Natural killer cell (primary cell): ENCODE measurements around the gene SMAD4. TPM values are rescaled to one million over a fixed set of nuclear protein-coding genes. Genes with fewer than 3 reads are reported as not detected.

Experiments
- ATAC-seq, 3 donors: fragments of 150-1000 bp in 2 of 3; fragments of 200-7000 bp in 1 of 3; cut with Tn5 transposase; 1 replicate in 1 of 3; 2 replicates in 2 of 3; pipeline ENCODE4 v1.10.0; 2021; ENCODE audit warnings: mild to moderate bottlenecking in 2 of 3, moderate library complexity in 2 of 3
- DNase-seq, 2 donors: peaks; one replicate each; pipeline versions ENCODE4 v3.0.0 to v3.0.0-alpha.2; 2013 to 2021; ENCODE audit warnings: mixed read lengths in 1 of 2
- H3K27ac ChIP-seq: one replicate; pipeline ENCODE4 v1.5.1; 2013; ENCODE audit warnings: mild to moderate bottlenecking, low read length
- H3K27me3 ChIP-seq: one replicate; pipeline ENCODE4 v1.6.1; 2013; ENCODE audit warnings: low read length; ENCODE audit not compliant: control insufficient read depth, insufficient read depth
- H3K36me3 ChIP-seq: one replicate; pipeline ENCODE4 v1.6.1; 2013; ENCODE audit warnings: low read length; ENCODE audit not compliant: control insufficient read depth, insufficient read depth
- H3K4me1 ChIP-seq: one replicate; pipeline ENCODE4 v1.6.1; 2013; ENCODE audit warnings: low read length; ENCODE audit not compliant: control insufficient read depth, insufficient read depth
- H3K4me3 ChIP-seq: one replicate; pipeline ENCODE4 v1.5.1; 2013; ENCODE audit warnings: low read length
- H3K9me3 ChIP-seq: one replicate; pipeline ENCODE4 v1.6.1; 2013; ENCODE audit warnings: low read length; ENCODE audit not compliant: control insufficient read depth, insufficient read depth
- H3K27ac Mint-ChIP-seq, 2 donors: one replicate each; pipeline ENCODE4 v1.8.0; 2022; ENCODE audit warnings: mild to moderate bottlenecking in 2 of 2, mixed read lengths in 2 of 2, moderate library complexity in 1 of 2
- H3K27me3 Mint-ChIP-seq, 2 donors: one replicate each; pipeline ENCODE4 v1.8.0; 2022; ENCODE audit warnings: low read depth in 2 of 2, mixed read lengths in 2 of 2
- H3K36me3 Mint-ChIP-seq: one replicate; pipeline ENCODE4 v1.8.0; 2022; ENCODE audit warnings: mixed read lengths
- H3K4me1 Mint-ChIP-seq, 2 donors: one replicate each; pipeline ENCODE4 v1.8.0; 2022; ENCODE audit warnings: mixed read lengths in 2 of 2
- H3K4me3 Mint-ChIP-seq: one replicate; pipeline ENCODE4 v1.8.0; 2022; ENCODE audit warnings: mild to moderate bottlenecking, moderate library complexity, mixed read lengths
- H3K9me3 Mint-ChIP-seq, 2 donors: one replicate each; pipeline ENCODE4 v1.8.0; 2022; ENCODE audit warnings: mixed read lengths in 2 of 2
- WGBS: methylation state at CpG from one replicate; pipeline ENCODE4 v1.1.7; 2013; ENCODE audit warnings: missing lambda C conversion rate; ENCODE audit not compliant: insufficient coverage; 5-methylcytosine and 5-hydroxymethylcytosine counted together
- intact Hi-C: fragments of 100-400 bp; cut with micrococcal nuclease; formaldehyde crosslinking; loops from one replicate; pipeline ENCODE4 v1.14.2; 2022
- total RNA-seq, 4 donors: library from RNA; stranded (reverse); fragments of 120-200 nt in 1 of 4; gene quantifications; one replicate each; pipeline versions ENCODE4 v1.2.3 to v1.2.4, GENCODE V29; 2013 to 2022
- TF ChIP-seq, protein P1 (sequence below): fragments of 200-600 bp; IDR thresholded peaks from one replicate; pipeline ENCODE4 v1.8.0; 2022; ENCODE audit warnings: antibody characterized with exemption

Gene SMAD4
- total RNA-seq, 3 donors from 2014 or later (not counting 1 experiment from before 2014, with no cell fraction given) = 63.4 to 92.7 (median 73.8) TPM

DNA sequence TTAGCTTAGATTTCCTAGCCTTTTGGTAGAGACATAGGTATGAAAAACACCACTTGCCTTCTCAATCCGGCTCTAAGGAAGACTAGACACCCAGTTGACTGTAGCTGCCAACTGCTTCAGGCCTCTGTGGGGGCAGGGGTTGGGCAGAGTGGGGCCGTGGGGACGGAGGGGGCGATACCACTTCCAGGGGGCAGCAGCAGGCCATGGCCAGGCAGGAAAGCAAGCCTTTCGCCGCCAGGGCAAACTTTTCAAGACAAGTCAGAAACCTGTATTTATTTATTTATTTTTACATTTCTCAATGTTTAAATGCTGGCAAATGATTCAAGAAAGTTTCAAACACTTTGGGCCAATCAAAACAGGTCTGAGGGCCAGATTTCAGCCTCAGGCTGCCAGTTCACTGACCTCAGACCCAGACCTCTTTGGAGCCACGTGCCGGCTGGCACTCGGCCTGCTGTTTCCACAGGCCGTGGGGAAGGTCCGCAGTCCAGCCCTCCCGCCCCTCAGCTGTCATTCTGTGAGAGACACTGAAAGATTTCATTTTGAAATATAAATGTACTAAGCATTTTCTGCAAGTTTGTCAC lies 103.7 kb downstream of the SMAD4 start:
- no peak overlapping the region for H3K27ac Mint-ChIP-seq
- no peak for DNase-seq
- H3K4me1 Mint-ChIP-seq = peaks cover 13 to 22% of the 10 kb centered on the region in 2 donors

More for the DNA sequence above, 103.7 kb downstream of the SMAD4 start:
- peaks cover 4% of the 10 kb centered on the region for H3K4me1 ChIP-seq
- WGBS = 96% methylated on average over 12 of the region's 12 CpGs
- H3K36me3 ChIP-seq = no peaks in the 10 kb centered on the region
- H3K9me3 ChIP-seq = no peaks in the 10 kb centered on the region
- intact Hi-C loops = no loop called here
- H3K27me3 ChIP-seq = no peaks in the 10 kb centered on the region
- Mint-ChIP-seq H3K36me3 (no peaks in the 10 kb centered on the region), H3K4me3 (no peak overlapping the region), H3K27me3 (no peaks in the 10 kb centered on the region), H3K9me3 (no peaks in the 10 kb centered on the region)
- no peak for ATAC-seq
- H3K27ac ChIP-seq = no peak overlapping the region
- H3K4me3 ChIP-seq = no peak overlapping the region
- TF ChIP-seq, protein P1, sequence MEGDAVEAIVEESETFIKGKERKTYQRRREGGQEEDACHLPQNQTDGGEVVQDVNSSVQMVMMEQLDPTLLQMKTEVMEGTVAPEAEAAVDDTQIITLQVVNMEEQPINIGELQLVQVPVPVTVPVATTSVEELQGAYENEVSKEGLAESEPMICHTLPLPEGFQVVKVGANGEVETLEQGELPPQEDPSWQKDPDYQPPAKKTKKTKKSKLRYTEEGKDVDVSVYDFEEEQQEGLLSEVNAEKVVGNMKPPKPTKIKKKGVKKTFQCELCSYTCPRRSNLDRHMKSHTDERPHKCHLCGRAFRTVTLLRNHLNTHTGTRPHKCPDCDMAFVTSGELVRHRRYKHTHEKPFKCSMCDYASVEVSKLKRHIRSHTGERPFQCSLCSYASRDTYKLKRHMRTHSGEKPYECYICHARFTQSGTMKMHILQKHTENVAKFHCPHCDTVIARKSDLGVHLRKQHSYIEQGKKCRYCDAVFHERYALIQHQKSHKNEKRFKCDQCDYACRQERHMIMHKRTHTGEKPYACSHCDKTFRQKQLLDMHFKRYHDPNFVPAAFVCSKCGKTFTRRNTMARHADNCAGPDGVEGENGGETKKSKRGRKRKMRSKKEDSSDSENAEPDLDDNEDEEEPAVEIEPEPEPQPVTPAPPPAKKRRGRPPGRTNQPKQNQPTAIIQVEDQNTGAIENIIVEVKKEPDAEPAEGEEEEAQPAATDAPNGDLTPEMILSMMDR = no peak

Other genes with a start within 250 kb of the SMAD4 start
- gene MRO, start 210.2 kb upstream of the SMAD4 start, total RNA-seq = not detected
- gene ME2, start 151.1 kb upstream of the SMAD4 start, total RNA-seq = 10 to 100 TPM; 42.4 to 61.3 (median 43.5) TPM
- 10 to 100 TPM in 1 of 3 donors, 1 to 10 TPM in 2; 7.9 to 10.0 (median 8.9) TPM for gene ELAC1, start 62.2 kb upstream of the SMAD4 start, total RNA-seq
- 100 to 1,000 TPM; 189 to 205 (median 202) TPM for gene MEX3C, start 167.5 kb downstream of the SMAD4 start, total RNA-seq